Measurements from ENCODE around the gene SLIT1. TPM values are rescaled to one million over a fixed set of nuclear protein-coding genes. Genes with fewer than 3 reads are reported as not detected.

Gene SLIT1
- total RNA-seq, 1 experiment from 2014 or later, result not detected

DNA sequence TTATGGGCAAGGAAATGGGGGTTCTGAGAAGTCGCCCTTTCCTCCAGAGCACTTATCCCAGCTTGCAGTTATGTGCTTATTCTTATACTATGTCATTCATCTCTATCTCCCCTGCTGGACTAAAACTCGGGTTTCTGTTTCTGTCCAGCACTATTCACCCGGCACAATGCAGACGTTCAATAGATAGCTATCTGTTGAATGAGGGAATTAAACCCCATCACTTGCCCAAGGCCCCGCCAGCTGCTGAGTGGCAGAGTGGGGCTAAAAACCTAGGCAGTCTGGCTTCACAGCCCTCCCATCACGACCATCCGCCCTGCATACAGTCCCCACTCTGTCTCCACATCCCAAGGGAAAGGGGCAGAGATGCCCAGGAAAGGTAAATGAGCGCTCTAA lies 5.4 kb downstream of the SLIT1 start:
- in situ Hi-C loops (cut with HindIII; ENCODE audit: low pct_unique_long_range_greater_than_20kb, low sequenced_read_pairs), result no loop called here
- DNase-seq (ENCODE audit: low read depth, low spot score), result no peak

DNA sequence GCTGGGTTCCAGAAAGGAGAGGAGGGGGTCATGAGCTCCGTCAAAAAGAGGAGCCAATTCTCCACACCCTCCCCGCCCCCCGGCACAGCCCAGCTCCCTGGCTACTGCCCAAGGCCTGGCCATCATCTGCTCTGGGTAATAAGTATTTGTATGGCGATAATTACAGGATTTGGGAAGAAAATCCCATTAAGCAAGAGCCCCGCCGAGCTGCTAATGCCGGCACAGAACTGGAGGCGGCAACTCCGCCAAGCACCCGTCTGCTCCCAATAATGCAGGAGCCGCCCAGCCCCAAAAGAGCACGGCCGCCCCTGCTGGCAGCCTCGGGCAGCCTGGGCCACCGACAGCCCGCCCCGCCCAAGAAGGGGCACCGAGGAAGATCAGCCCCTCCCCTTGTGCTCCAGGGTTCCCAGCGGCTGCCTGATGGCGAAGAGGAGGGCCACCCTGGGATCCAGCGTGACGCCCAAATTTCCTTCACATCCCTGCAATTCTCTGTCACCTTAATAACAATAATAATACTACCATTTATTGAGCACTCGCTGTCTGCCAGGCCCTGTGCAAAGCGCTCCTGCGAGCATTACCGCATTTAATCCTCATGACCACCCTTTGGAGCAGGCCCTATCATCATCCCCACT lies 5.9 kb downstream of the SLIT1 start:
- in situ Hi-C loops (cut with HindIII; ENCODE audit: low pct_unique_long_range_greater_than_20kb, low sequenced_read_pairs), result no loop called here
- no peak for DNase-seq (ENCODE audit: low read depth, low spot score)

- no peak for DNase-seq (ENCODE audit: low read depth, low spot score)
- in situ Hi-C loops (cut with HindIII; ENCODE audit: low pct_unique_long_range_greater_than_20kb, low sequenced_read_pairs), result no loop called here
These were observed 6.4 kb downstream of the SLIT1 start for GRCh38 chr10:97179311-97179710.

DNA sequence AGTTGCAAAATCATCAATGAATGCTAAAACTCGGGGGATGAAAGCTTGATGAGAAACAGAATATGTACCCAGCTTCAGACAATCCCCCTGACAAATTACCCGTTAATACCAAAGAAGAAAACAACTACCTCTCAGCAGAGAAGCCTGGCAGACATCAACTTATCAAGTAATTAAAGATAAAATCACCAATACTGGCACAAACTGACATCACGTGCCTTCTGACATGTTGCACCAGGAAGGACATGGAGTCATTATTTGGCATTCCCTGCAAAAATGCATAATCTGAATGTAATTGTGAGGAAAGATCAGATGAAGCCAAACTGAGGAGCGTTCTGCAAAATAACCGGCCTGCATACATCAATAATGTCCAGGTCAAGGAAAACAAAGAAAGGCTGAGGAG lies 7.7 kb downstream of the SLIT1 start:
- in situ Hi-C loops (cut with HindIII; ENCODE audit: low pct_unique_long_range_greater_than_20kb, low sequenced_read_pairs), result no loop called here
- DNase-seq (ENCODE audit: low read depth, low spot score), result no peak

DNA sequence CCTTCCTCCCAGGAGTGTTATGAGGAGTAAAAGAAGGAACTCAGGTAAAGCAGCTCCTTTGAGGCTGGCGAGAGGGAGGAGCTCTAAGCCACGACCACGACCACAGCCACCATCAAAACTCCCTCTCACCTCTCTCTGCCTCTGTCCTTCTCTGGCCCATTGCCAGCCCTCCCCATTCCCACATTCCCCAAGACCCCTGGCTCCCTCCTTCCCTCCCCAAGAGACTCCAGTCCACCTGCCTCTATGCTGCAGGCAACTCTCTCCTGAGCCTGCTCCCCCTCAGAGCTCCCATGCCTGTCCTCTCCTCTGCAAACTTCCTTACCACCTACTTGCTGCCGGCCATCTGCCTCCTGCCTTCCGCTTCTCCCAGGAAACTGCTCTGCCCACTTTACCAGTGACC lies 9.5 kb downstream of the SLIT1 start:
- in situ Hi-C loops (cut with HindIII; ENCODE audit: low pct_unique_long_range_greater_than_20kb, low sequenced_read_pairs), result no loop called here
- no peak for DNase-seq (ENCODE audit: low read depth, low spot score)

DNA sequence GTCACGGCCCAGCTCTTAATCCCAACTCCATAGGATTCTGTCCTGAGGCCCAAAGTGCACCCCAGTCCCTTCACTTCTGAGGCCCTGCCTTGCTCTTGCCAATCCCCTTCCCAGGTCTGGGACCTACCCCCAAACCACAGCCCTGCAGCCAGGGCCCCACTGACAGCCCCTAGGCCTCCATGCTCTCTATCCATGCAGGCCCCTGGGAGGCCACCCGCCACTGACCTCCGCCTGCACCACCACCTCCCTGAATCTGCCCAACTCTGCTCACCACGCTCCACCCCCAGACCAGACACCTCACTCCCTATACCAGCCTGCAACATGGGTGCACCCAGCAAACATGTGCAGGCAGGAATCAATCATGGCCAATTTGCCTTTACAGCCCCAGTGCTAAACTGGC lies 10.2 kb downstream of the SLIT1 start:
- DNase-seq (ENCODE audit: low read depth, low spot score), result no peak
- in situ Hi-C loops (cut with HindIII; ENCODE audit: low pct_unique_long_range_greater_than_20kb, low sequenced_read_pairs), result no loop called here

GRCh38 chr10:97174941-97175340 lies 10.8 kb downstream of the SLIT1 start:
- in situ Hi-C loops (cut with HindIII; ENCODE audit: low pct_unique_long_range_greater_than_20kb, low sequenced_read_pairs), result no loop called here
- no peak for DNase-seq (ENCODE audit: low read depth, low spot score)

DNA sequence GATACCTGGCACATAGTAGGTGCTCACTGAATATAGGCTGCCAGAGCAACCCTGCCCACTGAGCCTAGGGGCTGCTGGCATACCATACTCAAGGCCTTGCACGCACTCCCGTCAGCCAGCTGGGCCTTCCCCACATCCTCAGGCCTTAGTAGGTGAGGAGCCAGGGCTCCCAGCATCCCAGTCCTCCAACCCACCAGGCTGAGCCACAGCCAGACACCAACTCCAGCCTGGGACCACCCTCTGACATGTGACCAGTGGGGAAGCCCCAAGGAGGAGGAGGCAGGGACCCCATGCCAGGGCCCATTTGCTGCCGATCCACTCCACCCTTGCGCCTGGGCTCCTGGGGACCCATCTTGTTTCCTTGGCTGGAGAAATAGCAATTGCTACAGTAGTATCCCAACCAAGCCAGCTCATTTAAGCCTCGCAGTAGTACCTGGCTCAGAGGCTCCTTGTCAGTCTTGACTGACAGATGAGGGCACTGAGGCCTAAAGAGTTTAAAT lies 11.4 kb downstream of the SLIT1 start:
- no peak for DNase-seq (ENCODE audit: low read depth, low spot score)
- in situ Hi-C loops (cut with HindIII; ENCODE audit: low pct_unique_long_range_greater_than_20kb, low sequenced_read_pairs), result no loop called here

- no peak for DNase-seq (ENCODE audit: low read depth, low spot score)
- in situ Hi-C loops (cut with HindIII; ENCODE audit: low pct_unique_long_range_greater_than_20kb, low sequenced_read_pairs), result no loop called here
These were observed 12.7 kb downstream of the SLIT1 start for GRCh38 chr10:97173036-97173435.

DNA sequence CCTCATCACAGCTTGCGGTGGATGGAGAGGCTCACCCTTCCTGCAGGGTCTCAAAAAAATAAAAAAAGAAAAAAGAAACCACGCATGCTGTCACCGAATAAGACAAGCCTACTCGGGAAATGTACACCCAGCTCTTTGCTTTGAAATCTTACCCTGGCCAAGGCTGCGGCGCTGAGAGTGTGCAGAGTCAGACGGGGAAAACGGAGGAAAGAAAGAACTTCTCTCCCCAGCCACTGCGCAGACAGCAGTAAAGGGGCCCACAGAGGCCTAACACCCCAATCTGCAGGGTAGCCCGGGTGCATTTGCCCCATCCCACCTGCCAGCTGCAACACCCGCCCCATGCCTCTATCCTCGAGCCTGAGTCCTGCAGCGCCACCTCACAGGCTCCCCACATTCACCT lies 14.8 kb downstream of the SLIT1 start:
- DNase-seq (ENCODE audit: low read depth, low spot score), result no peak

DNA sequence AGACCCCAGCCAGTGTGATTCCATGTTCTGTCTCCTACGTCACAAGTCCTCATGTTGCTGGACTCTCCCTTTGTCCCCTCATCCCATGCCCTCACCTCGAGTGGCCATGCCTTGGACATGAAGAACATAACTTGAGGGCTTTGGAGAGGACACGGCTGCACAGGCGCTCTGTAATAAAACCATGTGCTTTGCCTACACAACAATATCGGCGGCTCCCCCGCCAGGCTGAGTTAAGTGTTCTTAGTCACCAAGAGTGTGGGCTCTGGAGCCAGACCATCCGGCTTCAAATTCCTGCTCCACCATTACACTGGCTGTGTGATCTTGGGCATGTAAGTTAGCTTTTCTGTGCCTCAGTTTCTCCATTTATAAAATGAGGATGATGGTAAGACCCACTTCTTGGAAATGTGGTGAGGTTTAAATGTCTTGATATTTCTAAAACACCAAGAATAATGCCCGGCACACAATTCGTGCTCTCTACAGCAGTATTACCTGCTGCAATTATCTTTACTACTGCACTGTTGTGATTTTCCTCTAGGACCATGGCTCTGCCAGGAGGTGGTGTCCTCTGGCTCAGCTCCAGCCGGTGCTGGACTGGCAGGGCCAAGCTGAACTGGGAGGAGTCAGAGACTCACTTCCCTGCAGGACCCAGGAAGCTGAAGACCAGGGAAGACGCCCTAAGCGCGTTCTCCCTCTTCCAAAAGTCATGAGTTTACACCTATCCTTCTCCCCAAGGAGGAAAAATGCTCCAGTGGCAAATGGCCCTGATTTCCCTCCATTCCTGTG lies 15.7 kb downstream of the SLIT1 start:
- DNase-seq (ENCODE audit: low read depth, low spot score), result no peak
- in situ Hi-C loops (cut with HindIII; ENCODE audit: low pct_unique_long_range_greater_than_20kb, low sequenced_read_pairs), result no loop called here

More for the DNA sequence above, 14.8 kb downstream of the SLIT1 start:
- in situ Hi-C loops (cut with HindIII; ENCODE audit: low pct_unique_long_range_greater_than_20kb, low sequenced_read_pairs), result no loop called here

GRCh38 chr10:97169063-97169462 lies 16.7 kb downstream of the SLIT1 start:
- DNase-seq (ENCODE audit: low read depth, low spot score), result no peak
- in situ Hi-C loops (cut with HindIII; ENCODE audit: low pct_unique_long_range_greater_than_20kb, low sequenced_read_pairs), result no loop called here

DNA sequence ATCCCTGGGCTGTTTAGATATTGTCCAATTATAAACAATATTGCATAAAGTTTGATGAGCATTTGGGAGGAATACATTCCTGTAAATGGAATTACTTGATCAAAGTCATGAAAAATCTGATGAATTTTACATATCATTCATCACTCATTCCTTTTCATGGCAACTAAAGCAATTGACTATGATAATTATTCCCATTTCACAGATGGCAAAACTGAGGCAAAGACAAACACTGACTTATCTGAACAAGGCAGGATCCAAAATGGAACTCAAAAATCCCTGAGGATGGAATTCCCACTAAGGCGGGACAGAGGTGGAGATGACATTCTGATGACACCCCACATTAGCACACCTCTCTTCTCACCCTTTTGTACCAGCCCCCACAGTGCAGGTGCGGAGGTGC lies 17.1 kb downstream of the SLIT1 start:
- in situ Hi-C loops (cut with HindIII; ENCODE audit: low pct_unique_long_range_greater_than_20kb, low sequenced_read_pairs), result no loop called here
- DNase-seq (ENCODE audit: low read depth, low spot score), result no peak

DNA sequence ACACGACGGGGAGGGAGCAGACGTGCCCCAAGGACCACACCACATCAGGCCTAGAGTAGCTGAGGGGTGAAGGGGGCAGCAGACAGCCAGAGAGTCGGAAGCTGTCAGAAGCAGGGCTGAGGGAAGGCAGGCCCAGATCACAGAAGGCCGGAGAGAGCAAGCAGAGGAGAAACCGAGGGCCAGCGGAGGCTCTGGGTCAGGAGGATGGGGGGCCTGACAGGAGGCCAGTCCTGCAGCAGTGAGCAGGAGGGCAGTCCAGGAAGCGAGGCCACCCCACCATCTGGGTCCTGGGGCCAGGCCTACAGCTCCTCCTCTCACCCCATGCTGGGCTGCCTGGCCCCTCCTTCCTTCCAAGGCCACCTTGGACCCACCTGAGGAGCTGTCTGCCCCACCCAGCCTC lies 20.3 kb downstream of the SLIT1 start:
- in situ Hi-C loops (cut with HindIII; ENCODE audit: low pct_unique_long_range_greater_than_20kb, low sequenced_read_pairs), result no loop called here
- no peak for DNase-seq (ENCODE audit: low read depth, low spot score)

DNA sequence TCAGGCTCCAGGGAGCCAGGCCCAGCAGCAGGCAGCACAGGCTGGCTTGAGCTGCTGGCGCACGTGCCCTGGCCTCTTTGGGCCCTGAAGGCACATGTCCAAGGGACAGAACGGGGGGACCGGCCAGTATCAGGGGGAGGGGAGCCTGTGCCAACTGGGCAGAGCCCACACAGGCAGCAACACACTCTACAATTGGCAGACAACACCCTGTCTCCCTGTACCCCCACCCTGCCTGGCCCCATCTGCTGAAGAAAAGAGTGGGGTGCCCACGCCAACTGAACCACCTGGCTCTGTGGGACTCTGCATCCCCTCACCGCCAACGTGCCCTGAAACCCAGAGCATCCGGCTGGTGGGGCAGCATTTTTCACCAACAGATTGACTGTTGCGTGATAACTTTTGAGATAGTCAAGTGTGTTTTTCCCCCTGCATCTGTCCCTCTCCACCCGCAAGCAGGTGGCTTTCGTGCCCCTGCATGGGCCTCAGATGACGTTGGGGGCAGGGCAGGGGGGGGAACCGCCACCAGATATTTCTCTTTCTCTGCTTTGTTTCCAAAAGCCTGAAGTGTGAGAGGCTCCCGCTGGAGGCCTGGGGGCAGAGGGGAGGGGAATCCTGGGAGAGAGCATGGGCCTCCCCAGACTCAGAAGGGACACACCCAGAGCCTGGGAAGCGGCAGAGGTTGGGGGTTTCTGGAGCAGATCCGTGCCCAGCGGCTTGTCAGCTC lies 21.8 kb downstream of the SLIT1 start:
- in situ Hi-C loops (cut with HindIII; ENCODE audit: low pct_unique_long_range_greater_than_20kb, low sequenced_read_pairs), result no loop called here
- DNase-seq (ENCODE audit: low read depth, low spot score), result no peak

DNA sequence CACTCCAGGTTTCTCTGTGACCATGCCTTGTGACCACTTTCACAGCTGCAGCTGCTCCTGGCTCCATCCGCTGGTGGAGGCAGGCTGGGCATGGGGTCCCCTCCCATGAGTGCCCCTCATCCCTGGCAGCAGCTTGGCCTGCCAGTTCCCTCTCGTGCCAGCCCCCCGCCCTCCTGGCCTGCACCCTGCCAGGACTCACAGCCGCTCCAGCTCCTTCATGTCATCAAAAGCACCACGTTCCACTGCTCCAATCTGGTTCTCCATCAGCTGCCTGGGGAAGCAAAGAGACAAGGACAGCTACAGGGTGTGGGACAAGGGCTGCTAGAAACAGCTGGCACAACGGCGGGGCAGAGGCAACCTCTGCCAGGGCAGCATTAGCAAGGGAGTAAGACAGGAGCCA lies 22.6 kb downstream of the SLIT1 start:
- DNase-seq (ENCODE audit: low read depth, low spot score), result no peak
- in situ Hi-C loops (cut with HindIII; ENCODE audit: low pct_unique_long_range_greater_than_20kb, low sequenced_read_pairs), result no loop called here

DNA sequence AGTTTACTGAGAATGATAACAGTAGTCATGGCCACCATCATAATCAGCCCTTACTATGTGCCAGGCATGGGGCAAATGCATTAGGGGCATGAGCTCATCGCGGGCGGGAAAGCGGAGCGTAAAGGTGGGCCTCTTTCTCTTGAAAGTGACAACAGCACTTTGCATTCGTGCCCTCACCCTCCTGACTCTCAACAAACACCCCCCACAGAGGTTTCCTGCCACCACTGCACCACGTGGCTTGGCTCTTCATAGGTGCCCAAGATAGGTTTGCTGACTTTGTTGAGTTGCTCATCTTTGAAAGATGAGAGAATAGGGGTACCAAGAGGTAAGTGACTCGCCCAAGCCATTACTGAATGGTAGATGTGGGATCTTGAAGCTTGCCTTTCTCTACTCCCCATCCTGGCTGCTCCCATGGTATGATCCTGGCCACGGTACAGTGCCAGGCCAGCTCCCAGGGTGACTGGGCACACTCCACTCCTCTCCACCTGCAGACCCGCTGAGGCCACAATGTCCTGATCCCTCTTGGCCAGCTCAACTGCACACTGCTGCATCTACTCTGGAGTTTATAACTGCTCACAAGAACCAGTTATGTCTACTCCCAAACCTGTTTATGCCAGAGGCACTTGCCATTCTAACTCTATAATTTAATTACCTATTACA lies 26.0 kb downstream of the SLIT1 start:
- DNase-seq (ENCODE audit: low read depth, low spot score), result no peak
- in situ Hi-C loops (cut with HindIII; ENCODE audit: low pct_unique_long_range_greater_than_20kb, low sequenced_read_pairs), result no loop called here

DNA sequence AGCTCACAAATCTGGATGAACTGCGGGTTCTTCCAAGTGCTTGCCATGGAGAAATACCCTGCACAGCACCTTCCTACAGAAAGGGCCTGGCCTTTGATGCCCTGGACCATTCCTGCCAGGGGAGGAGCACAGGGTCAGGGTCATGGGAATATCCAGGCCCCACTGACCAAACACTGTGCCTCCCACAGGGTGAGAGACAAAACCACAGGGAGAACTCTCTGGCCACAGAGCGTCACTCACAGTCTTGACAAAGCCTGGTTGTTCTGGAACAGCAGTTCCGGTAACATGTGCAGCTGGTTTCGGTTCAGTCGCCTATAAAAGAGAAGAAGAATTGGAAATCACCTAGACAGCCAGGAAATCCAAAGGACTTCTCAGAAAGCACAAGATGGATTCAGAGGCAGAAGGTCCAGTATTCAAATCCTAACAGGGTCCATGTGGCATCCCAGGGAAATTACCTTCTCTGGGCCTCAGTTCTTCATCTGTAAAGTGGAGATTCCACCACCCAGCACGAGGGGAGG lies 28.1 kb downstream of the SLIT1 start:
- peak; percentile 83 for DNase-seq (ENCODE audit: low read depth, low spot score)
- in situ Hi-C loops (cut with HindIII; ENCODE audit: low pct_unique_long_range_greater_than_20kb, low sequenced_read_pairs), result no loop called here
